ENCODE data around the gene NPTX2.

NPTX2 gene

GRCh38 chr7:98661607-98662006 lies 44.5 kb downstream of the NPTX2 start:
- ChIA-PET POLR2A (no interaction called here), CTCF (interaction anchor here (1.1 kb wide), 1 partner anchor 20 kb away, joined by 3 read pairs; no protein-coding TSS in a partner anchor)
- 74% methylated on average over 3 of the region's 3 CpGs for WGBS (ENCODE audit: insufficient coverage)

GRCh38 chr7:98662289-98662688 lies 45.2 kb downstream of the NPTX2 start:
- H3K36me3 ChIP-seq (ENCODE audit: control insufficient read depth in 4 of 4, insufficient read depth in 4 of 4, low read length in 3 of 4) = no peaks in the 10 kb centered on the region
- WGBS (ENCODE audit: insufficient coverage) = 93% methylated on average over 3 of the region's 4 CpGs

More at GRCh38 chr7:98661607-98662006, 44.5 kb downstream of the NPTX2 start:
- H3K27me3 ChIP-seq (replicated peaks in 2 of 5; ENCODE audit: control insufficient read depth in 4 of 5, insufficient read depth in 5 of 5, low read length in 4 of 5) = no peaks in the 10 kb centered on the region
- H3K4me3 ChIP-seq (ENCODE audit: control insufficient read depth in 1 of 7, extremely low read depth in 1 of 7, insufficient read depth in 4 of 7, low read depth in 2 of 7, low read length in 6 of 7) = no peak overlapping the region
- H3K9me3 ChIP-seq (ENCODE audit: control extremely low read depth in 1 of 5, control insufficient read depth in 4 of 5, insufficient read depth in 2 of 5, low read depth in 1 of 5, low read length in 4 of 5) = peaks cover 0 to 8% (median 5%) of the 10 kb centered on the region in 5 experiments
- H3K36me3 ChIP-seq (ENCODE audit: control insufficient read depth in 4 of 4, insufficient read depth in 4 of 4, low read length in 3 of 4) = no peaks in the 10 kb centered on the region
- no peaks in the 10 kb centered on the region for H3K4me1 ChIP-seq (ENCODE audit: control extremely low read depth in 1 of 4, control insufficient read depth in 4 of 4, insufficient read depth in 4 of 4, low read length in 3 of 4)
- no peak for DNase-seq
- H3K27ac ChIP-seq (ENCODE audit: insufficient read depth in 1 of 2, low read depth in 1 of 2, low read length in 2 of 2, poor library complexity in 1 of 2, severe bottlenecking in 2 of 2) = no peak overlapping the region

GRCh38 chr7:98664882-98665281 lies 47.8 kb downstream of the NPTX2 start:
- ChIA-PET CTCF (no interaction called here), POLR2A (no interaction called here)
- Histone ChIP-seq H3K27me3 (replicated peaks in 2 of 5; ENCODE audit: control insufficient read depth in 4 of 5, insufficient read depth in 5 of 5, low read length in 4 of 5) (no peaks in the 10 kb centered on the region), H3K4me3 (ENCODE audit: control insufficient read depth in 1 of 7, extremely low read depth in 1 of 7, insufficient read depth in 4 of 7, low read depth in 2 of 7, low read length in 6 of 7) (no peak overlapping the region), H3K9me3 (ENCODE audit: control extremely low read depth in 1 of 5, control insufficient read depth in 4 of 5, insufficient read depth in 2 of 5, low read depth in 1 of 5, low read length in 4 of 5) (peaks cover 0 to 8% (median 5%) of the 10 kb centered on the region in 5 experiments), H3K27ac (ENCODE audit: insufficient read depth in 1 of 2, low read depth in 1 of 2, low read length in 2 of 2, poor library complexity in 1 of 2, severe bottlenecking in 2 of 2) (no peak overlapping the region), H3K4me1 (ENCODE audit: control extremely low read depth in 1 of 4, control insufficient read depth in 4 of 4, insufficient read depth in 4 of 4, low read length in 3 of 4) (no peaks in the 10 kb centered on the region), H3K36me3 (ENCODE audit: control insufficient read depth in 4 of 4, insufficient read depth in 4 of 4, low read length in 3 of 4) (no peaks in the 10 kb centered on the region)
- no peak for DNase-seq
- WGBS (ENCODE audit: insufficient coverage) = 95% methylated on average over 5 of the region's 6 CpGs

More at GRCh38 chr7:98662289-98662688, 45.2 kb downstream of the NPTX2 start:
- peak in 1 of 3 donors; percentile 18 for DNase-seq
- peaks cover 0 to 8% (median 5%) of the 10 kb centered on the region in 5 experiments for H3K9me3 ChIP-seq (ENCODE audit: control extremely low read depth in 1 of 5, control insufficient read depth in 4 of 5, insufficient read depth in 2 of 5, low read depth in 1 of 5, low read length in 4 of 5)
- no peaks in the 10 kb centered on the region for H3K27me3 ChIP-seq (replicated peaks in 2 of 5; ENCODE audit: control insufficient read depth in 4 of 5, insufficient read depth in 5 of 5, low read length in 4 of 5)
- POLR2A ChIA-PET = no interaction called here
- CTCF ChIA-PET = interaction anchor here (1.1 kb wide), 1 partner anchor 20 kb away, joined by 3 read pairs; no protein-coding TSS in a partner anchor
- no peak overlapping the region for H3K27ac ChIP-seq (ENCODE audit: insufficient read depth in 1 of 2, low read depth in 1 of 2, low read length in 2 of 2, poor library complexity in 1 of 2, severe bottlenecking in 2 of 2)
- H3K4me1 ChIP-seq (ENCODE audit: control extremely low read depth in 1 of 4, control insufficient read depth in 4 of 4, insufficient read depth in 4 of 4, low read length in 3 of 4) = no peaks in the 10 kb centered on the region
- H3K4me3 ChIP-seq (ENCODE audit: control insufficient read depth in 1 of 7, extremely low read depth in 1 of 7, insufficient read depth in 4 of 7, low read depth in 2 of 7, low read length in 6 of 7) = no peak overlapping the region

- WGBS (ENCODE audit: insufficient coverage) = 67% methylated on average over 9 of the region's 11 CpGs
- Histone ChIP-seq H3K4me1 (ENCODE audit: control extremely low read depth in 1 of 4, control insufficient read depth in 4 of 4, insufficient read depth in 4 of 4, low read length in 3 of 4) (no peaks in the 10 kb centered on the region), H3K27me3 (replicated peaks in 2 of 5; ENCODE audit: control insufficient read depth in 4 of 5, insufficient read depth in 5 of 5, low read length in 4 of 5) (peaks cover 0 to 2% (median 0%) of the 10 kb centered on the region in 5 experiments), H3K36me3 (ENCODE audit: control insufficient read depth in 4 of 4, insufficient read depth in 4 of 4, low read length in 3 of 4) (no peaks in the 10 kb centered on the region), H3K4me3 (ENCODE audit: control insufficient read depth in 1 of 7, extremely low read depth in 1 of 7, insufficient read depth in 4 of 7, low read depth in 2 of 7, low read length in 6 of 7) (no peak overlapping the region), H3K27ac (ENCODE audit: insufficient read depth in 1 of 2, low read depth in 1 of 2, low read length in 2 of 2, poor library complexity in 1 of 2, severe bottlenecking in 2 of 2) (no peak overlapping the region), H3K9me3 (ENCODE audit: control extremely low read depth in 1 of 5, control insufficient read depth in 4 of 5, insufficient read depth in 2 of 5, low read depth in 1 of 5, low read length in 4 of 5) (peaks cover 0 to 11% (median 3%) of the 10 kb centered on the region in 5 experiments)
- ChIA-PET CTCF (no interaction called here), POLR2A (no interaction called here)
- no peak for DNase-seq
These were observed 51.2 kb downstream of the NPTX2 start for GRCh38 chr7:98668255-98668654.

- Histone ChIP-seq H3K9me3 (ENCODE audit: control extremely low read depth in 1 of 5, control insufficient read depth in 4 of 5, insufficient read depth in 2 of 5, low read depth in 1 of 5, low read length in 4 of 5) (peaks cover 0 to 8% (median 0%) of the 10 kb centered on the region in 5 experiments), H3K27me3 (replicated peaks in 2 of 5; ENCODE audit: control insufficient read depth in 4 of 5, insufficient read depth in 5 of 5, low read length in 4 of 5) (peaks cover 0 to 2% (median 0%) of the 10 kb centered on the region in 5 experiments), H3K4me1 (ENCODE audit: control extremely low read depth in 1 of 4, control insufficient read depth in 4 of 4, insufficient read depth in 4 of 4, low read length in 3 of 4) (no peaks in the 10 kb centered on the region), H3K27ac (ENCODE audit: insufficient read depth in 1 of 2, low read depth in 1 of 2, low read length in 2 of 2, poor library complexity in 1 of 2, severe bottlenecking in 2 of 2) (no peak overlapping the region), H3K4me3 (ENCODE audit: control insufficient read depth in 1 of 7, extremely low read depth in 1 of 7, insufficient read depth in 4 of 7, low read depth in 2 of 7, low read length in 6 of 7) (no peak overlapping the region), H3K36me3 (ENCODE audit: control insufficient read depth in 4 of 4, insufficient read depth in 4 of 4, low read length in 3 of 4) (no peaks in the 10 kb centered on the region)
- 94% methylated on average over 9 of the region's 9 CpGs for WGBS (ENCODE audit: insufficient coverage)
- no peak for DNase-seq
- CTCF ChIA-PET = no interaction called here
- POLR2A ChIA-PET = no interaction called here
These were observed 52.4 kb downstream of the NPTX2 start for GRCh38 chr7:98669329-98670000.

GRCh38 chr7:98670186-98670585 lies 53.1 kb downstream of the NPTX2 start:
- ChIA-PET POLR2A (no interaction called here), CTCF (no interaction called here)
- DNase-seq = no peak
- H3K27ac ChIP-seq (ENCODE audit: insufficient read depth in 1 of 2, low read depth in 1 of 2, low read length in 2 of 2, poor library complexity in 1 of 2, severe bottlenecking in 2 of 2) = no peak overlapping the region
- 93% methylated on average over 5 of the region's 8 CpGs for WGBS (ENCODE audit: insufficient coverage)
- no peak overlapping the region for H3K4me3 ChIP-seq (ENCODE audit: control insufficient read depth in 1 of 7, extremely low read depth in 1 of 7, insufficient read depth in 4 of 7, low read depth in 2 of 7, low read length in 6 of 7)
- H3K4me1 ChIP-seq (ENCODE audit: control extremely low read depth in 1 of 4, control insufficient read depth in 4 of 4, insufficient read depth in 4 of 4, low read length in 3 of 4) = no peaks in the 10 kb centered on the region
- peaks cover 0 to 2% (median 0%) of the 10 kb centered on the region in 5 experiments for H3K27me3 ChIP-seq (replicated peaks in 2 of 5; ENCODE audit: control insufficient read depth in 4 of 5, insufficient read depth in 5 of 5, low read length in 4 of 5)
- H3K9me3 ChIP-seq (ENCODE audit: control extremely low read depth in 1 of 5, control insufficient read depth in 4 of 5, insufficient read depth in 2 of 5, low read depth in 1 of 5, low read length in 4 of 5) = peaks cover 0 to 8% (median 0%) of the 10 kb centered on the region in 5 experiments
- H3K36me3 ChIP-seq (ENCODE audit: control insufficient read depth in 4 of 4, insufficient read depth in 4 of 4, low read length in 3 of 4) = no peaks in the 10 kb centered on the region

GRCh38 chr7:98671733-98672331 lies 54.7 kb downstream of the NPTX2 start:
- no peak overlapping the region for H3K4me3 ChIP-seq (ENCODE audit: control insufficient read depth in 1 of 7, extremely low read depth in 1 of 7, insufficient read depth in 4 of 7, low read depth in 2 of 7, low read length in 6 of 7)
- CTCF ChIA-PET = no interaction called here
- peaks cover 0 to 2% (median 0%) of the 10 kb centered on the region in 5 experiments for H3K27me3 ChIP-seq (replicated peaks in 2 of 5; ENCODE audit: control insufficient read depth in 4 of 5, insufficient read depth in 5 of 5, low read length in 4 of 5)
- H3K9me3 ChIP-seq (ENCODE audit: control extremely low read depth in 1 of 5, control insufficient read depth in 4 of 5, insufficient read depth in 2 of 5, low read depth in 1 of 5, low read length in 4 of 5) = peaks cover 0 to 8% (median 0%) of the 10 kb centered on the region in 5 experiments
- POLR2A ChIA-PET = no interaction called here
- H3K4me1 ChIP-seq (ENCODE audit: control extremely low read depth in 1 of 4, control insufficient read depth in 4 of 4, insufficient read depth in 4 of 4, low read length in 3 of 4) = no peaks in the 10 kb centered on the region
- 94% methylated on average over 2 of the region's 2 CpGs for WGBS (ENCODE audit: insufficient coverage)
- DNase-seq = no peak
- H3K36me3 ChIP-seq (ENCODE audit: control insufficient read depth in 4 of 4, insufficient read depth in 4 of 4, low read length in 3 of 4) = no peaks in the 10 kb centered on the region
- H3K27ac ChIP-seq (ENCODE audit: insufficient read depth in 1 of 2, low read depth in 1 of 2, low read length in 2 of 2, poor library complexity in 1 of 2, severe bottlenecking in 2 of 2) = no peak overlapping the region
